A549 (cell line): ENCODE data around the gene PCTP.

Experiments used
- BHLHE40 ChIP-seq: IDR thresholded peaks from 2 replicates; pipeline ENCODE4 v1.6.1; 2012; ENCODE audit warnings: low read depth, low read length, inconsistent platforms
- CEBPB ChIP-seq, 2 experiments: fragments of >200 bp in 1 of 2; sonication (Bioruptor Twin) in 1 of 2; formaldehyde crosslinking in 1 of 2; IDR thresholded peaks; 2 replicates each; pipeline ENCODE4 v1.6.1; 2012 to 2016
- ELK1 ChIP-seq: fragments of 150-350 bp; IDR thresholded peaks from 2 replicates; pipeline ENCODE4 v1.6.1; 2014; ENCODE audit warnings: low read depth, mild to moderate bottlenecking, low read length
- FOSL2 ChIP-seq, 2 experiments: fragments of 450-650 bp in 1 of 2; fragments of >200 bp in 1 of 2; sonication (Bioruptor Twin) in 1 of 2; formaldehyde crosslinking; IDR thresholded peaks; 2 replicates each; pipeline versions ENCODE4 v1.5.0 to v1.6.1; 2016 to 2020; ENCODE audit warnings: mild to moderate bottlenecking in 1 of 2, moderate library complexity in 1 of 2
- KDM5A ChIP-seq: fragments of 200-600 bp; sonication (generic); IDR thresholded peaks from 2 replicates; pipeline ENCODE4 v1.6.1; 2016; ENCODE audit warnings: antibody characterized with exemption, mild to moderate bottlenecking
- MAX ChIP-seq: IDR thresholded peaks from 2 replicates; pipeline ENCODE4 v1.6.1; 2012
- MYC ChIP-seq: IDR thresholded peaks from 2 replicates; pipeline ENCODE4 v1.6.1; 2012; ENCODE audit warnings: mild to moderate bottlenecking, inconsistent platforms, low read length, improper control_type of control experiment, borderline replicate concordance
- POLR2A ChIP-seq: IDR thresholded peaks from 2 replicates; pipeline ENCODE4 v1.6.1; 2012; ENCODE audit warnings: mild to moderate bottlenecking, low read length
- POLR2AphosphoS2 ChIP-seq: conservative IDR thresholded peaks from 2 replicates; pipeline ENCODE4 v1.6.1; 2012; ENCODE audit warnings: low read length, improper control_type of control experiment, inconsistent platforms
- RAD21 ChIP-seq, 2 experiments: fragments of >200 bp in 1 of 2; sonication (Bioruptor Twin) in 1 of 2; formaldehyde crosslinking in 1 of 2; IDR thresholded peaks in 1 of 2; conservative IDR thresholded peaks in 1 of 2; 2 replicates in 1 of 2; 3 replicates in 1 of 2; pipeline ENCODE4 v1.6.1; 2012 to 2018; ENCODE audit warnings: inconsistent platforms in 1 of 2
- REST ChIP-seq: fragments of 200-600 bp; sonication (generic); IDR thresholded peaks from 2 replicates; pipeline ENCODE4 v1.6.1; 2016; ENCODE audit warnings: antibody characterized with exemption, mild to moderate bottlenecking, moderate library complexity
- USF2 ChIP-seq: fragments of 450-650 bp; IDR thresholded peaks from 2 replicates; pipeline ENCODE4 v1.6.1; 2014; ENCODE audit warnings: antibody characterized with exemption
- ZFP36 ChIP-seq: fragments of 450-650 bp; IDR thresholded peaks from 2 replicates; pipeline ENCODE4 v1.6.1; 2014; ENCODE audit warnings: borderline replicate concordance; ENCODE audit not compliant: partially characterized antibody
- TF ChIP-seq, protein P1 (sequence below): fragments of >200 bp; sonication (Bioruptor Twin); formaldehyde crosslinking; IDR thresholded peaks from 3 replicates; pipeline ENCODE4 v1.5.1; 2016

- no peak for TF ChIP-seq POLR2A
- no peak for TF ChIP-seq USF2
- TF ChIP-seq, protein P1, sequence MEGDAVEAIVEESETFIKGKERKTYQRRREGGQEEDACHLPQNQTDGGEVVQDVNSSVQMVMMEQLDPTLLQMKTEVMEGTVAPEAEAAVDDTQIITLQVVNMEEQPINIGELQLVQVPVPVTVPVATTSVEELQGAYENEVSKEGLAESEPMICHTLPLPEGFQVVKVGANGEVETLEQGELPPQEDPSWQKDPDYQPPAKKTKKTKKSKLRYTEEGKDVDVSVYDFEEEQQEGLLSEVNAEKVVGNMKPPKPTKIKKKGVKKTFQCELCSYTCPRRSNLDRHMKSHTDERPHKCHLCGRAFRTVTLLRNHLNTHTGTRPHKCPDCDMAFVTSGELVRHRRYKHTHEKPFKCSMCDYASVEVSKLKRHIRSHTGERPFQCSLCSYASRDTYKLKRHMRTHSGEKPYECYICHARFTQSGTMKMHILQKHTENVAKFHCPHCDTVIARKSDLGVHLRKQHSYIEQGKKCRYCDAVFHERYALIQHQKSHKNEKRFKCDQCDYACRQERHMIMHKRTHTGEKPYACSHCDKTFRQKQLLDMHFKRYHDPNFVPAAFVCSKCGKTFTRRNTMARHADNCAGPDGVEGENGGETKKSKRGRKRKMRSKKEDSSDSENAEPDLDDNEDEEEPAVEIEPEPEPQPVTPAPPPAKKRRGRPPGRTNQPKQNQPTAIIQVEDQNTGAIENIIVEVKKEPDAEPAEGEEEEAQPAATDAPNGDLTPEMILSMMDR, result no peak
- TF ChIP-seq REST, result no peak
- TF ChIP-seq MAX, result no peak
- no peak for TF ChIP-seq ZFP36
- no peak for TF ChIP-seq MYC
- no peak for TF ChIP-seq FOSL2 (IDR thresholded peaks at IDR 0.05)
- TF ChIP-seq FOSL2 (CRISPR knock-in tag; IDR thresholded peaks at IDR 0.05), result no peak
- TF ChIP-seq BHLHE40, result no peak
- TF ChIP-seq CEBPB (IDR thresholded peaks at IDR 0.05), result no peak
- no peak for TF ChIP-seq ELK1
- TF ChIP-seq POLR2AphosphoS2, result no peak
- TF ChIP-seq KDM5A, result no peak
- TF ChIP-seq RAD21 (conservative IDR thresholded peaks at IDR 0.05 in 1 of 2, IDR thresholded peaks at IDR 0.05 in 1 of 2), result no peak
Measured at GRCh38 chr17:55816532-55817396, 65.9 kb downstream of the PCTP start.
